ENCODE measurements around the gene HECTD4. TPM values are rescaled to one million over a fixed set of nuclear protein-coding genes. Genes with fewer than 3 reads are reported as not detected.

HECTD4 gene
- total and polyA plus RNA-seq, 9 of the 15 experiments (the other 6 are each of a cell fraction or from before 2014, with no cell fraction given) = 3.5 to 33.3 (median 13.5) TPM

- TF ChIP-seq UBTF (IDR thresholded peaks at IDR 0.05; ENCODE audit: borderline replicate concordance in 1 of 2, low read depth in 2 of 2, low read length in 2 of 2) (0 out of 4 replicates have a peak, but pooled peaks have one; percentile 67 to 74), PTTG1 (tag; IDR thresholded peaks at IDR 0.05; ENCODE audit: low read depth) (no peak), HDAC2 (IDR thresholded peaks at IDR 0.05) (peak; percentile 56; the same call in 1 of the 2 replicates), CTBP1 (IDR thresholded peaks at IDR 0.05; ENCODE audit: borderline replicate concordance) (peak; percentile 85; the same call in 1 of the 2 replicates), U2AF1 (optimal IDR thresholded peaks at IDR 0.05; ENCODE audit: low read depth, low read length) (peak; percentile 65), FOXM1 (IDR thresholded peaks at IDR 0.05; ENCODE audit: low read depth) (no peak), FOXM1 (CRISPR knock-in tag; IDR thresholded peaks at IDR 0.05; ENCODE audit: low read depth) (peak; percentile 35), FOXK2 (conservative IDR thresholded peaks at IDR 0.05 in 1 of 2, IDR thresholded peaks at IDR 0.05 in 1 of 2; ENCODE audit: low read depth in 2 of 2) (0 out of 4 replicates have a peak, but pooled peaks have one; percentile 23 to 48), VEZF1 (CRISPR knock-in tag; IDR thresholded peaks at IDR 0.05) (peak; percentile 100), NR2C1 (IDR thresholded peaks at IDR 0.05) (no peak), NR2C1 (tag; IDR thresholded peaks at IDR 0.05) (no peak), KLF13 (tag; IDR thresholded peaks at IDR 0.05; ENCODE audit: borderline replicate concordance, low read depth) (no peak), TBL1XR1 (IDR thresholded peaks at IDR 0.05; ENCODE audit: low read length in 2 of 2) (peak in 1 of 2 experiments; percentile 80; a peak in 2 of 4 replicates), EP400 (IDR thresholded peaks at IDR 0.05) (peak; percentile 18; the same call in 1 of the 2 replicates), DPF2 (IDR thresholded peaks at IDR 0.05) (peak; percentile 43; the same call in 1 of the 2 replicates), HNRNPLL (IDR thresholded peaks at IDR 0.05; ENCODE audit: low read depth, low read length, poor library complexity, severe bottlenecking) (peak; percentile 34), SOX6 (IDR thresholded peaks at IDR 0.05) (peak; percentile 40; the same call in 1 of the 2 replicates), MYC (IDR thresholded peaks at IDR 0.05; ENCODE audit: low read depth, low read length) (peak; percentile 68), MYC (CRISPR knock-in tag; IDR thresholded peaks at IDR 0.05; ENCODE audit: borderline replicate concordance, low read depth) (peak; percentile 37; the same call in 1 of the 2 replicates), BCLAF1 (IDR thresholded peaks at IDR 0.05; ENCODE audit: borderline replicate concordance in 1 of 2, control insufficient read depth in 1 of 2, low read depth in 2 of 2, low read length in 1 of 2) (0 out of 4 replicates have a peak, but pooled peaks of 1 of the 2 experiments have one; percentile 32), TBP (optimal IDR thresholded peaks at IDR 0.05; ENCODE audit: low read depth, low read length) (peak; percentile 75), ZNF24 (IDR thresholded peaks at IDR 0.05) (0 out of 2 replicates have a peak, but pooled peaks have one; percentile 24)
Measured at GRCh38 chr12:112418608-112419296, 36.5 kb upstream of the HECTD4 start, which contains the start of gene PTPN11 (continued).

Data from K562 (cell line).